ENCODE results near the gene MAOA.
A peak's percentile ranks its signal among the peaks of the same experiment; 100 is the strongest.
"Not testable (repeated sequence)": the region's sequence is repeated elsewhere in the genome, so short reads cannot be mapped to it uniquely, and the experiment has no call there.

MAOA gene

DNA sequence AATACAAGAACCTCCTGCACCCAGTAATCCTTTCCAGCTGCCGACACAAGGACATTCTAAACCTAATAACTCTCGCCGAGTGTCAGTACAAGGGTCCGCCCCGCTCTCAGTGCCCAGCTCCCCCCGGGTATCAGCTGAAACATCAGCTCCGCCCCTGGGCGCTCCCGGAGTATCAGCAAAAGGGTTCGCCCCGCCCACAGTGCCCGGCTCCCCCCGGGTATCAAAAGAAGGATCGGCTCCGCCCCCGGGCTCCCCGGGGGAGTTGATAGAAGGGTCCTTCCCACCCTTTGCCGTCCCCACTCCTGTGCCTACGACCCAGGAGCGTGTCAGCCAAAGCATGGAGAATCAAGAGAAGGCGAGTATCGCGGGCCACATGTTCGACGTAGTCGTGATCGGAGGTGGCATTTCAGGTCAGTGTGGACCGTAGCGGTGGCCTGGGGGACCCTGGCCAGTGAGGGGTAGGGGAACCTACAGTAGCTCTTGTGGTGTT is at the start of gene MAOA:
MAOA (plus strand) TSS at position 295 of the 490 bp plus-strand sequence; CDS start at position 338, 43 bp downstream.
- DNase-seq: peak; percentile 2

DNA sequence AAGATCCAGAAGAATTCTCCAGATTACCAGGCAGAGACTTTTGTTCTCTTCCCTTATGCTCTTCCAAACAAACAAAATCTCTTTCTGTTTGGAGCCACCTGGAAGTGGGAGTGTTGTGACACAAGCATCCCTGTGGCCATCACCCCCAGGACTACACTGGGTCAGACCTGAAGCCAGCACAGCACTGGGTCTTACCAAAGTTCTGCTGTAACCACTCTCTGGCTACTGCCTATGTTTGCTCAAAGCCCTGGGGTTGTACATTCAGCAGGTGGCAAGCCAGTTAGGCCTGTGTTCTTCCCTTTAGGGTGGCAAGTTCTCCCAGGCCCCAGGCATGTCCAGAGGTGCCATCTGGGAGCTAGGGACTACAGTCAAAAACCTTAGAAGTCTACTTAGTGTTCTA is 43.7 kb upstream of the MAOA start:
- DNase-seq: no peak

DNA sequence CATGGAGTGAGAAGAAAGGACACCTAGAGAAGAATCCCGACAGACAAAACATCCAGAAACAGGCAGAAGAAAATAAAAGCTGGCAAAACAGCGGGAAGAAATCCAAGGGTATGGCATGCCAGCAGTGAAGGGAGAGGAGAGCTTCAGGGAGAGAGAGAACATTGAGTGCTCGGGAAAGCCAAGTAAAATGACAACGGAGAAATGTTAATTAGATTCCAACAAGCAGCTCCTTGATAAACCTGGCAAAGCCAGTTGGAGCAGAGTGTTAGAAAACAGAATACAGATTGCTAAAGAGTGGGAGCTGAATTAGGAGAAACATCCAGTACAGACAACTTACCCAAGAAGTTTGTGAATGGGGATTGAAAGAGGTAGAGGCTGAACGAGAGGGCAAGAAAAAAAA is 40.4 kb upstream of the MAOA start:
- DNase-seq: no peak

DNA sequence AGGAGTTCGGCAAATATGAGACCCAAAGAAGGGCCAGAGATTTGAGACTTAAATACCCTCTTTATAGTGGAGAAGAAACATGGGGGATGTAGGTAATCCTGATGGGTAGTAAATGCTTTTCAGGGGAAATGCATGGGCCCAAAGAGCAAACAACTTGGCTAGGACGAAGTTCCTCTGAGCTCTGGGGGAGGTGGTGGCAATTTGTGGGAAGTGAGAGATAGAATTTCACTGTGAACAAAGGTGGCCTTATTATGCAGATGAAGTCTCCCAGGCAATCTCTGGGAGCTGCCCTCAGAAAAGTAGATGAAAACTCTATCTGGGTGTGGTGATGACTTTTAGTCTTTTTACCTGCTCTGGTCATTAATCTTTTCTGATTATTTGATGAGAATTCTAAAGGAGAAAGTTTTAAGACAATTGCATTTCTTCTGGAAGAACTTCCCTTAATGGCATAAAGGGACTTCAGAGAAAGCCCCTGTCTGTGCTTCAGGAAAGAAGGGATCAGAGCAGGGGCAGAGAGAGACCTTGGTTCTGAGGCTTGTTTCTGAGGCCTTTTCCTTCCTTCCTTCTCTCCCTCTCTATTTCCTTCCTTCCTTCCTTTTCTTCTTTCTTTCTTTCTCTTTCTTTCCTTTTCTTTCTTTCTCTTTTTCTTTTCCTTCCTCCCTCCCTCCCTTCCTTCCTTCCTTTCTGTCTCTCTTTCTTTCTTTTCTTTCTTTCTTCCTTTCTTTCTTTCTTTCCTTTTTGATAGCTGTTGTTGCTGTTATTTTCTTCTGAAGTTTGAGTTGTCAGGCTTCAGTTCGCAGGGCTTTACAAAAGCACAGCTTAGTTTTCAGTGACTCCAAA is 37.5 kb upstream of the MAOA start:
- no peak for DNase-seq

DNA sequence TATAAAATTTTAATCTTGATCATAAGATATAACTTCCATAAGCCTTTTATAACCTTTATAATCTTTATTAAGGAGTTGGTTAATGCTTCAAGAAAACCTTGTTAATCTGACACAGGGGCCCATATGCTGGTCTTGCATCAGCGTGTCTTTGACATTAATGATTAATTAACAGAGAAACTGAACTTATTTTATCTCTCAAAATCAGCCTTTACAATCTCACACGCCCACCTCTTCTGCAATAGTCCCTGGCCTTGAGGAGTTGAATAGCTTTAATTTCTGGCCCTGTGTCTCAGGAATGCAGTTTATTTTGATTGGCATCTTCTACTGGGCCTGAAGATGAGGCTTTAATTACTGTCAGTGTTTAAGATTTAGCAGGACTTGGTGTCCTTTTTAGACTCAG is 36.2 kb upstream of the MAOA start:
- DNase-seq: not testable (repeated sequence)

DNA sequence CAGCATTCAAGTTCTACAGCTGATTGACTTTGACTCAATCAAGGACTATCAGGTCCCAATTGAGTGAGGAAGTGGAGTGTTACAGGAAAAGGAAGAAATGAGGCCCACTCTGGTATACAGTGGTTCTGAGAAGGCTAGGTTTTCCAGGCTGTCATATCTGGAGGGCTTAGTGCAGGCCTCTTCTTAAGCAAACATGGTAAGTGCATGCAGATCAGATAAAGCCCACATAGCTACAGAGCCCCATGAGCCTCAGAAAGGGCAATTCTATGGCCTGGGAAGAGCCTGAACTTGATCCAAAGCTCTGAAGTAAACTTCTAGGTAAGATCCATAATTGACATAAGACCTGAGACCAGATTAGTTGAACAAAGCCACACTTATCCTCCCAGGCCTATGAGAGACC is 29.0 kb upstream of the MAOA start:
- no peak for DNase-seq

DNA sequence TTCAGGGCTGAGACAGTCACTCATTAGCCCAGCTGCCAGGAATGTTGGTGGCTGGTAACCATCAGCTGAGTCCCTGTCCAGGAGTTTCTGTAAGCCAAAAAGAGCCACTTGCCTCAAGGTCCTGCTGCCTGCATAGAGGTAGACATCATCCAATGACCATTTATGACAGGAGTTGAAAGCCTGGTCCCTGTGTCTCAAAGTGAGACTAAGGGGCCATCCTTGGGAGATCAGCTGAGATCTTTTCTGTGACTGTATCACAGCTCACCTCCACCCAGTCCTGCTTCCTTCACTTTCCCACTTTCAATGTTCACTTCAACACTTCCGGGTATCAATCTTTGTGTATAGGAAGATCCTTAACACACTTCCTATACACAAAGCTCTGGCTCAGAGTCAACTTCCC is 28.4 kb upstream of the MAOA start:
- no peak for DNase-seq

DNA sequence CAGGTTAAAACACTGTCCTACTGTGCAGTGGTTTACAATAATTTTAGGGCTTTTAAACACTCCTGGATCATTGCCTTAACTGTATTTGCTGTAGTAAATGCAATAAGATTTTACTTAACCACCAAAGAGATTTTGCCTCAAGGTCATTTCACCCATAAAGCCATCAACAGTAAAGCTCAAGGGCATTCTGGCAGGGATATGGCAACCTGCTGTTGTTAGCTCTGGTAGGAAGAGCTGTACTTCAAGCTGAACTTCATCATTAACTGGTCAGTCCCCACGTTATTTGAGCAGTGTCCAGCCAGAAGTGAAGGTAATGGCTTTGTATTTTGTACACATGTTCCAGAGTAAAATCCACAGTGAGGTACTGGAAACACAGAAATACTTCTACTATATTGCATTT is 26.9 kb upstream of the MAOA start:
- no peak for DNase-seq

DNA sequence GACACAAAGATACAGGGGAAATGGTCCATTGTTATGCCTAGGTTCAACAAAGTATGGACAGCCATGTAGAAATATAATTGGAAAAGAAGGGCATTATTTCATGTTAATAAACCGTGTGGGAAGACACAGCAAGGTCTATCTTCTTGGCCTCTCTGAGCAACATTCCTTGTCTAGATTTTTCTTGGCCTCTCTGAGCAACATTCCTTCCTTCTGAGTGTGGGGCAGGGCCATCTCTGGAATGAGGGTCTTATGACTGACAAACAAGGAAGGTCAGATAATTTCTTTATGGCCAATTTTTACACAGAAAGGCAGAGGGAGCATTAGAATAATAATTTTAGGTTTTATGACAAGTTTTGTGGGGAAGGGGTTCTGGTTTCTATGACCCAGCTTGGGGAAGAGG is 24.3 kb upstream of the MAOA start:
- DNase-seq: no peak

DNA sequence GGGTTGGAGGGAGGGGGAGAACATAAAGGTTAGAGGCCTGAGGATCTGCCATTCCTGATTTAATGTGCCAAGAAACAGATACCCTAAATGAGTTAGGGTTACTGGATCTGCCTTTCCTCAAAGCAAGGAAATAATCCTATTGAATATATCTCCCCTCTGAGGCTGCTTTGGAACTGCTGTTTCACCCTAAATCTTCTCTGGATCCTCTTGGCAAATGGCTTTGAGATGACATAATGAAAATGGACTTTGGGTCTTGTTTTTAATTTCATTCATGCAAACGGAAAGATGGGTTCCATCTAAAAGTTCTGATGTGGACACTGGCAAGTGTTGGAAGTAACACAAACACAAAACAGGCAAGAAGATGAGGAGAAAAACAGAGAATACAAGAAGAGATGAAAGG is 23.0 kb upstream of the MAOA start:
- DNase-seq: no peak

DNA sequence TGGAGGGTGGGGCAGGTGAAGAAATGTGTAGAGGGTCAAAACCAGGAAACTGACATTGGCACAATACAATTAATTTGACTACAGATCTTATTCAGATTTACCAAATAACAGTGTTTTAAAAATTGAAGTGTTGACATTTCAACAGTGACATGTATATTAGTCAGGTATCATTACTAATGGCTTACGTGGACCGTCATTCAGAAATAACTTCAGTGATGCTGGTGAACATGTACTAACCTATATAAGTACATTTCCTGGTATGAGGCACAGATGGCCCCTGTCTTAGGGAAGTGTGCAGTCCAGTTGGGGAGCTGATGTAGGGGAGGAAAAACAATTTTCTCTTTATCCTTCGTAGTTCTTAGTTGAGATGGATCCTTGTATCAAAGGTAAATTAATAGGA is 22.3 kb upstream of the MAOA start:
- DNase-seq: no peak

DNA sequence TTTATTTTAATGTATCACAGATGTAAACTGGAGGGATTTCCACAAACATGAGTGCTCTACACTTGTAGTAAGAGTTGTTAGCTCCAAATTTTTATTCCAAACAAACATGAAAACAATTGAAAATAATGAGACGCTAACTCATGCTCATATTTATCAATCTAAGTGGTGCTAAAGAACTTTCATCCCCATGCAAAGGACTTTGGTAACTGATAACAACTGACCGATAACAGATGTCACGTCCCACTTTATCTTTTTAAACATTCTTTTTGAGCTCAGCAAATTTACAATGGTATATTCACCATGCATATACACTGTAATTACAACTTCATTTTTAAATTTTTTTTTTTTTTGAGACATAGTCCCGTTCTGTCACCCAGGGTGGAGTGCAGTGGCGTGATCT is 15.6 kb upstream of the MAOA start:
- DNase-seq: no peak

DNA sequence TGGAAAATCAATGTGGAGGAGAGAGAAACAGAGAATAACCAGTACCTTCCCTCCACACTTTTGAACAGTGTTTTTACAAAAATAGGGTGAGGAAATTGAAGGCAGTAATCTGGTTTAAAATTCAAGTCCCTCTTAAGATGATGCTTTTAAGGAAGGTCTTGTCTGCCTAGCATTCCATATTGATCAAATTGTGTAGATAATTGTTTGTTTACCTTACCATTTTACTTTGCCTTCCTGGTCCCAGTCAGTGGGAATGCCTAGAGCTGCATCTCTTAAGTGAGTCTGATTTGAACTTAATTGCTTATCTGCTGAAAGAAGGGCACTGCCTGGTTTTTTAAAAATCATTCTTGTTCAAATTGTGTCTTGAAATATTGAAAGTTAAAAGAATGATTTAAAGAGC is 14.4 kb upstream of the MAOA start:
- DNase-seq: no peak

DNA sequence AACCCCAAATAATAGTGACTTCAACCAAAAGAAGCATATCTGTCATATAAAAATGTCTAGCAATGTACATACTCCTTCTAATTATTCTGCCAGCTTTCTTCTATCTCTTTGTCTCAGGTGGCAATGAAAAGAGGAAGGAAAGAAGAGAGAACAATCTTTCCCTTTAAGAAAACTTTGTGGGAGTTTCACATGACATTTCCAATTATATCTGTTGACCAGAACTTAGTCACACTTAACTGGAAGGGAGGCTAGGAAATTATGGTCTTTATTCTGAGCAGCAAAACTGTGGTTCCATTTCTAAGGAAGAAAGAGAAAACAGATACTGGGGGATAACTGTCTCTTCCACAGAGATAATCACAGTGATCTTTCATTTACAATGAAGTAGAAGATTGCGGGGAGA is 12.9 kb upstream of the MAOA start:
- no peak for DNase-seq

DNA sequence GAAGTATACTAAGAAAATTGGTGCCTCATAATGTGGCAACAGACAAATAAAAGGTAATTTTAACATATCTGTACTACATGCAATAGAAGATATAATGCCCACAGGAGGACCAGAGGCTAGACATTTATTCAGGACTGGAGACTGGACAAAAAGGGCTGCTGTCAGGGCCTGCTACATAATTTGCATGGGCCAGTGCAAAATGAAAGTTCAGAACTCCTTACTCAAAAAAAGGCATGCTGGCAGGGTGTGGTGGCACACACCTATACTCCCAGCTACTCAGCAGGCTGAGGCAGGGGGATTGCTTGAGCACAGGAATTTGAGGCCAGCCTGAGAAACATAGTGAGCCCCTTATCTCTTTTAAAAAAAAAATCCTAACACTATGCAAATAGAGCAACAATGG is 12.4 kb upstream of the MAOA start:
- no peak for DNase-seq

DNA sequence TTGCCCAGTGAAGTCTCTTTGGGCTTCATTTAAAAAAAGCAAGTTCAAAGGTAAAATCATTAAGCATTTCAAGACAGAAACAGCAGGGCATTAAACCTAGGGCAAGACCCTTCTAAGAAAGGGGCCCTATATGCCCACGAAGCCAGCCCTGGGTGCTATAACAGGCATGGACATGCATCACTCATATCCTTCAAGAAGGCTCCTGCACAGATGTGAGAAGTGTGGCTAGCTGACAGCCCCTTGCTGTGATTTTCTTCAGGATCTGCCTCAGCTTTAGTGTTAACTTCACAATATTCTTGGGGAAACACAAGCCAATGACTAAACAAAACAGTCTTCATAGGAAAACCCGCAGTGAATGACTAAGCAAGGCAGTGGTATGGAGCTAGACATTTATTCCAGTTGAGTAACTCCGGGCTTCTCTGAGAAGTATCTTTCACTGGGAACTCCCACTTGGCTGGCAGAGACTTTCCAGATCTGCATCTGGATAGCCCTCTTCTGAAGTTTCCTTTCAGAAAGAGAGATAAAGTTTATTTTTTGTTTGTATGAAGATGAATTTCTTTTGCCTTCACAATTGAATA is 11.9 kb upstream of the MAOA start:
- DNase-seq: no peak

DNA sequence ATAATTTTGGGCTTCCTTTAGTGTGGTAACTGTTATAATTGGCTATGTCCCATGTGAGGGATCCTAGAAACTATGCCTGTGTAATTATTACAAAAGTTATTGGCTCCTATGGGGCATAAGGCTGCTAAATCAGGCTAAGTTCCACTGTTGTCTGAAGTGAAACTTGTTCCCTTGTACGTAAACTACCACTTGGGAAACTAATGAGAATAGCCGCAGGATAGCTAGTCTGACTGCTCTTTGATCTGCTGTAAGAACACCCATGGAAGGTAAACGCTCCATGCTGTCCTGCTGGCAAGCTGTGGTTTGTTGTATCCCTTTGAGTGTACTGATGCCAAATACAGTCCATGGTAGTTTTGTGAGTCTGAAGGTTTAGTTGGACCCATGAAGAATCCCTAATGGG is 9.3 kb upstream of the MAOA start:
- DNase-seq: no peak

DNA sequence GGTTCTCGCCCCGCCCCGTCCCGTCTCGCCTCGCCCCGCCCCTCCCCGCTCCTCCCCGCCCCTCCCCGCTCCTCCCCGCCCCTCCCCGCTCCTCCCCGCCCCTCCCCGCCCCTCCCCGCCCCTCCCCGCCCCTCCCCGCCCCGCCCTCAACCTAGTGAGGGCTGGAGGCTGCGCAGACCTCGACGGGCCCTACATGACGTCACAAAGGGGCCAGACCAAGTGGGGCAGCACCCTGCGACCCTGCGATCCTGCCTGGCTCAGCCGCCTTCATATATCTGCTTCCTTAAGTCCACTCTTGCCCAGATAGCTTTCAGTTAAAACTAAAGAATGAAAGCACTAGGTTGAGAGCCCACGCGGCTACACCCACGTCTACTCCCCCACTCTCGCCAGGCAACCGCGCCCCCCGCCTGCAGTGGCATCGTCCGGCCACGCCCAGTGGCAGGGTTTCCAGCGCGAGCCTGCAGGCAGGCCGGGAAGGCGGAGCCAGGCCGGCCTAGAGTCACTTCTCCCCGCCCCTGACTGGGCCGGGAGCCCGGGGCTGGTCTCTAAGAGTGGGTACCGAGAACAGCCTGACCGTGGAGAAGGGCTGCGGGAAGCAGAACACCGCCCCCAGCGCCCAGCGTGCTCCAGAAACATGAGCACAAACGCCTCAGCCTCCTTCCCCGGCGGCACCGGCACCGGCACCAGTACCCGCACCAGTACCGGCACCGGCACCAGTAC is 1.5 kb upstream of the MAOA start:
- DNase-seq: peak; percentile 79

DNA sequence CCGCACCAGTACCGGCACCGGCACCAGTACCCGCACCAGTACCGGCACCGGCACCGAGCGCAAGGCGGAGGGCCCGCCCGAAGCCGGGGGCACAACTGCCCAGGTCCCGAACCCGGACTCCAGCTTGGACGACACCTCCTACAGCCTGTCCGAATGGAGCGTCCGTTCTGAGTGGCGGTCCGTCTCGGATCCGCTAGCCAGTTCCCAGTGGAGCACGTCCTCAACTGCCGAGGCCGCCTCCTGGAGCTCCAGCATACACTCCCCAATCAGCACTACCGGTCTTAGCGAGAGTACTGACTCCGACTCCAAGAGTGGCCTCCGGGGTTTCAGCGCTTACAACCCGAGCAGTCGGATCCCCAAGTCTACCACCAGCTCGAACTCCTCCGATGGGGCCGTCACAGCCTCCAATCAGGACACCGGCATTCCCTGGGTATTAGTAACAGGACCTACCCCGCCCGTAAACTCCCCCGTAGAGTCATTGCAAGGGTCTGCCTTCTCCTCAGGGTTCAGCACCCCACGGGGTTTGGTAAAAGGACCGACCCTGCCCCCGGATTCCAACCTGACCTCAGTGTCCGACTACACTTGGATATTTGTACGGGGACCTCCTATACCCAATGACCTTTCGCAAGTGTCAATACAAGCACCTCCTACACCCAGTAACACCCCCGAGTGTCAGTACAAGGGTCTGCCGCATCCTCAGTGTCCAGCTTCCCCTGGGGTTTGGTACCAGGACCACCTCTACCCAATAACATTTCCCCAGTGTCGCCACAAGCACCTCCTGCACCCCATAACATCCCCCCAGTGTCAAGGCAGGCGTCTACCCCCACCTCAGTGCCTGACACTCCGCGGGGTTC is 721 bp upstream of the MAOA start:
- DNase-seq: no peak

DNA sequence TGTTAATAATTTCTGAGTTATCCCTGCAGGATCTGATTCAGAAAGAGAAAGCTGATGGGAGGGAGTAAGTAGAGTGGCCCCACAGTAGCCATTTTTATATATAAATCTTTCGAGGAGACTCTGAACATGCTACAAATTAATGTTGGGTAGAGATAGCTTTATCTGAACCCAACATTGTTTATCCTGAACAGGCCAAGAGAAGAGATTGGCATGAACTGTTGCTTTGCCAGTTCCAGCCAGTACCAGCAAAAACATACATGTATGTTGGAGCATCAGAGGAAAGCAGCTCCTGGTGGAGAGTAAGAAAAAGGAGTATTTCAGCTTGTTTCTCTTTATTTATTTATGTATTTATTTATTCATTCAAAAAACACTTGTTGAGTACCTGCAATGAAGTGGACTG is 1.6 kb downstream of the MAOA start:
- no peak for DNase-seq

DNA sequence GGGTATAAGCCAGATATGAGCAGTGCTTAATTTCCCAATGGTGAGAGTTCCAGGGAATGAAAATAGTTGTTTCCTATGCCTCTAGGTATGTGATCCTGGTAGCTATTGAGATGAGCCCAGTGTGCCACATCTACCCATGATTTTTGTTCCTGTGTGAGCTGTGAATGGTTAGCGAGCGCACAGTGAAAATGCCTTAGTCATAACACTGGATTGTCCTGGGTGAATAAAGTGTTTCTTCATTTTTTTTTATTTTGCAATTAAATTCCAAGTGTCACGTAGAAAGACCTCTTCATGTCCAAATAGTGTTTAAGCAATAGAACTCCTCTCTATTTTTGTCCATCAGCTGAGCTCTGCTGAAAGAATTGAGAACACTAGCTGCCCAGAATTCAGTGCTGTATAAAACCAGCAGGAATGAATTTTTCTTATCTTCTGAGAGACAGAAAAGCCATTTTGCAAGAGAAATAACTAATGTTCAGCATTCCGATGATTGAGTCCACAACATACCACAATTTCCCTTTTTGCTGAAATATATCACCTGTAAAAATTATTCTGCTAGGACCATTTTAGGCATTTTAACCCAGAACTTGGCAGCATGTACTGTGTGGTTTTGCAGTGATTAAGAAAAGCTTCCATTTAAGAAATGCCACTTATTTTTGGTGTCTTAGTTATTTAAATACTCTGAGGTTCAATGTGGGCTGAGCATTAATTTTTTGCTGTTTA is 5.6 kb downstream of the MAOA start:
- DNase-seq: no peak

DNA sequence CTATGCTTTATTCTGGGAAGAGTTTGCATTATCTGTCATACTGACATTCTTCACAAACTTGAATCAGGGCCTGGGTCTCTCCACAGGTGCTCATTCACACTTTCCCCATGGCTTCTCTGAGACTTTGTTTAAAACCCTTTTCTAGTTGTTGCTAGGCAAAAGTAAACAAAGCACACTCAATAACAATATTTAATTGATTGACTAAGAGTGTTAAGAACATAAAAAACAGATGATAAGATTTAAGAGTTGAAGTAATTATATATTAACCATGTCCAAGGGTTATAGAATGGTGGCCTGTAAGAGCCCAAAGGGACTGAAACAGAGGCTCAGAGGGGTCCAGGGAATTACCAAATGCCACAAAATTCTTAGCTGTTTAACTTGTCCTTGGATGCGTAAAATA is 7.1 kb downstream of the MAOA start:
- no peak for DNase-seq

All from NCI-H774 (cell line).